GM18870 (cell line): ENCODE results near the gene EIF2B1.

Experiments
- ATAC-seq: cut with Tn5 transposase; IDR thresholded peaks from one replicate; pipeline ENCODE4 v1.9.1; 2021; ENCODE audit warnings: moderate library complexity; ENCODE audit not compliant: unreplicated experiment

Gene EIF2B1

DNA sequence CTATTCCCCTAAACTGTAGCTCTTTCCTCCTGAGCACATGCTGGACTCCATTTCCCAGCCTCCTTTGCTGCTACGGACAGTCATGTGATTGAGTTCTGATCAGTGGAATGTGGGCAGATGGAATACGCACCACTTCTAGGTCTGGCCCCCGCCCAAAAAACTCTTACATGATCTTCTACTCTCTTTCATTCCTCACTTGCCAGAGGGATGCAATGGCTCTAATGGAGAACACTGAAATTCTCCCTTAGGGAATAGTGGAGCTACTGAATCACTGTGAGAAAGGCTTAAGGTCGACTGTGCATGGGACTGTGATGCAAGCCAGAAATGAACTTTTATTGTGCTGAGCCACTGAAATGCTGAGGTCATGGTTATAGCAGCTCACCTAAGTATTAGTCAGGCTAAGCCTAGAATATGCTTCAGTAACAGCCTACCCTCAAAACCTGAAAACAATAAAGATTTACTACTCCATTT lies 62.1 kb downstream of the EIF2B1 start:
- ATAC-seq, result no peak
